ENCODE measurements around the gene RNASE9.
"Not testable (repeated sequence)": the region's sequence is repeated elsewhere in the genome, so short reads cannot be mapped to it uniquely, and the experiment has no call there.

RNASE9 gene

GRCh38 chr14:20560961-20561360 is at the start of gene RNASE9:
Gene RNASE9, minus strand, starts transcription at chr14:20561047.
- FAIRE-seq: no peak

GRCh38 chr14:20610002-20610765 is 49.3 kb upstream of the RNASE9 start:
- no peak for FAIRE-seq

GRCh38 chr14:20609215-20610001 is 48.6 kb upstream of the RNASE9 start:
- peak; percentile 33 for FAIRE-seq

- no peak for FAIRE-seq
Observed at GRCh38 chr14:20608383-20609110, 47.7 kb upstream of the RNASE9 start.

GRCh38 chr14:20607617-20608016 is 46.8 kb upstream of the RNASE9 start:
- no peak for FAIRE-seq

- no peak for FAIRE-seq
Observed at GRCh38 chr14:20606902-20607242, 46.0 kb upstream of the RNASE9 start.

GRCh38 chr14:20606190-20606901 is 45.5 kb upstream of the RNASE9 start:
- FAIRE-seq: no peak

GRCh38 chr14:20603813-20604690 is 43.2 kb upstream of the RNASE9 start:
- FAIRE-seq: no peak

- FAIRE-seq: no peak
Observed at GRCh38 chr14:20602583-20602982, 41.7 kb upstream of the RNASE9 start.

- FAIRE-seq: no peak
Observed at GRCh38 chr14:20601522-20601921, 40.7 kb upstream of the RNASE9 start.

- FAIRE-seq: no peak
Observed at GRCh38 chr14:20597108-20597507, 36.3 kb upstream of the RNASE9 start.

GRCh38 chr14:20595726-20596125 is 34.9 kb upstream of the RNASE9 start:
- not testable (repeated sequence) for FAIRE-seq

- FAIRE-seq: no peak
Observed at GRCh38 chr14:20592574-20592973, 31.7 kb upstream of the RNASE9 start.

- no peak for FAIRE-seq
Observed at GRCh38 chr14:20591235-20591634, 30.4 kb upstream of the RNASE9 start, which contains the start of gene RNASE12. Gene RNASE12, minus strand, starts transcription at chr14:20591376. Its CDS starts 653 bp downstream, at chr14:20590723.

- no peak for FAIRE-seq
Observed at GRCh38 chr14:20587489-20588154, 26.8 kb upstream of the RNASE9 start, which contains the start of gene RNASE11. Gene RNASE11, minus strand, starts transcription at chr14:20588001.

- no peak for FAIRE-seq
Observed at GRCh38 chr14:20583908-20584307, 23.1 kb upstream of the RNASE9 start.

GRCh38 chr14:20583142-20583541 is 22.3 kb upstream of the RNASE9 start:
- FAIRE-seq: no peak

GRCh38 chr14:20580242-20580641 is 19.4 kb upstream of the RNASE9 start:
- FAIRE-seq: no peak

GRCh38 chr14:20578784-20579502 is 18.1 kb upstream of the RNASE9 start:
- no peak for FAIRE-seq

- no peak for FAIRE-seq
Observed at GRCh38 chr14:20578325-20578724, 17.5 kb upstream of the RNASE9 start.
